HepG2 (cell line): ENCODE results near the gene MAB21L4. TPM values are rescaled to one million over a fixed set of nuclear protein-coding genes. Genes with fewer than 3 reads are reported as not detected.

Experiments
- EP300 ChIP-seq, 3 experiments: sonication (generic) in 1 of 3; formaldehyde crosslinking in 1 of 3; IDR thresholded peaks; 2 replicates each; pipeline versions ENCODE4 v1.5.1 to v1.6.1; 2011 to 2020; ENCODE audit warnings: low read depth in 2 of 3, low read length in 2 of 3, borderline replicate concordance in 1 of 3, improper control_type of control experiment in 1 of 3, mild to moderate bottlenecking in 1 of 3, missing genetic modification reagents in 1 of 3, moderate library complexity in 1 of 3
- HNRNPH1 ChIP-seq: fragments of 200-400 bp; formaldehyde crosslinking; optimal IDR thresholded peaks from 2 replicates; pipeline ENCODE3; 2017; ENCODE audit warnings: mild to moderate bottlenecking, low read depth, low read length
- MTF2 ChIP-seq: sonication (generic); formaldehyde crosslinking; IDR thresholded peaks from 2 replicates; pipeline ENCODE4 v1.5.0; 2020; ENCODE audit warnings: missing genetic modification reagents, borderline replicate concordance
- NCOA5 ChIP-seq: sonication (generic); formaldehyde crosslinking; IDR thresholded peaks from 2 replicates; pipeline ENCODE4 v1.4.0; 2020; ENCODE audit warnings: missing genetic modification reagents
- NFIB ChIP-seq: sonication (generic); formaldehyde crosslinking; IDR thresholded peaks from 2 replicates; pipeline ENCODE4 v1.9.0; 2021; ENCODE audit warnings: missing genetic modification reagents, mild to moderate bottlenecking, borderline replicate concordance
- NFYC ChIP-seq: IDR thresholded peaks from 2 replicates; pipeline ENCODE4 v1.6.1; 2016; ENCODE audit warnings: missing genetic modification reagents, missing compliant biosample characterization
- RCOR2 ChIP-seq: IDR thresholded peaks from 2 replicates; pipeline ENCODE4 v1.6.1; 2016; ENCODE audit warnings: missing biosample characterization, missing genetic modification reagents
- ZNF644 ChIP-seq: IDR thresholded peaks from 2 replicates; pipeline ENCODE4 v1.6.1; 2016; ENCODE audit warnings: low read depth
- polyA plus RNA-seq, 8 experiments: library from polyadenylated mRNA; depleted of rRNA in 3 of 8; stranded (reverse) in 7 of 8; unstranded in 1 of 8; fragments of >200 nt; fragmentation: Illumina TruSeq in 4 of 8; extraction: Trizol in 4 of 8; gene quantifications; 2 replicates each; pipeline versions ENCODE4 v1.2.1 to v1.2.3, GENCODE V29; 2011 to 2016; ENCODE audit warnings: low read depth in 4 of 8, missing spikeins in 1 of 8, mixed read lengths in 1 of 8; ENCODE audit not compliant: insufficient read depth in 1 of 8
- total RNA-seq, 5 experiments: library from RNA; depleted of rRNA; stranded (reverse); fragments of >200 nt; fragmentation: Illumina TruSeq; extraction: Trizol; gene quantifications; 2 replicates each; pipeline ENCODE4 v1.2.3, GENCODE V29; 2016; ENCODE audit warnings: low read depth in 1 of 5
- TF ChIP-seq, protein P1 (sequence below): sonication (generic); formaldehyde crosslinking; IDR thresholded peaks from 2 replicates; pipeline ENCODE4 v1.4.0; 2020; ENCODE audit warnings: missing genetic modification reagents
- TF ChIP-seq, protein P2 (sequence below): sonication (generic); formaldehyde crosslinking; IDR thresholded peaks from 2 replicates; pipeline ENCODE4 v1.8.1; 2022; ENCODE audit warnings: mild to moderate bottlenecking, missing genetic modification reagents
- TF ChIP-seq, protein P3 (sequence below), 2 experiments: sonication (generic) in 1 of 2; formaldehyde crosslinking in 1 of 2; IDR thresholded peaks; 2 replicates each; pipeline versions ENCODE4 v1.6.1 to v1.9.0; 2014 to 2022; ENCODE audit warnings: antibody characterized with exemption in 1 of 2, borderline replicate concordance in 1 of 2, inconsistent platforms in 1 of 2, low read depth in 1 of 2, missing genetic modification reagents in 1 of 2

The MAB21L4 gene
- total and polyA plus RNA-seq, 2 of the 13 experiments (the other 11 are each of a cell fraction or from before 2014, with no cell fraction given): 3.0 to 14.0 TPM

DNA sequence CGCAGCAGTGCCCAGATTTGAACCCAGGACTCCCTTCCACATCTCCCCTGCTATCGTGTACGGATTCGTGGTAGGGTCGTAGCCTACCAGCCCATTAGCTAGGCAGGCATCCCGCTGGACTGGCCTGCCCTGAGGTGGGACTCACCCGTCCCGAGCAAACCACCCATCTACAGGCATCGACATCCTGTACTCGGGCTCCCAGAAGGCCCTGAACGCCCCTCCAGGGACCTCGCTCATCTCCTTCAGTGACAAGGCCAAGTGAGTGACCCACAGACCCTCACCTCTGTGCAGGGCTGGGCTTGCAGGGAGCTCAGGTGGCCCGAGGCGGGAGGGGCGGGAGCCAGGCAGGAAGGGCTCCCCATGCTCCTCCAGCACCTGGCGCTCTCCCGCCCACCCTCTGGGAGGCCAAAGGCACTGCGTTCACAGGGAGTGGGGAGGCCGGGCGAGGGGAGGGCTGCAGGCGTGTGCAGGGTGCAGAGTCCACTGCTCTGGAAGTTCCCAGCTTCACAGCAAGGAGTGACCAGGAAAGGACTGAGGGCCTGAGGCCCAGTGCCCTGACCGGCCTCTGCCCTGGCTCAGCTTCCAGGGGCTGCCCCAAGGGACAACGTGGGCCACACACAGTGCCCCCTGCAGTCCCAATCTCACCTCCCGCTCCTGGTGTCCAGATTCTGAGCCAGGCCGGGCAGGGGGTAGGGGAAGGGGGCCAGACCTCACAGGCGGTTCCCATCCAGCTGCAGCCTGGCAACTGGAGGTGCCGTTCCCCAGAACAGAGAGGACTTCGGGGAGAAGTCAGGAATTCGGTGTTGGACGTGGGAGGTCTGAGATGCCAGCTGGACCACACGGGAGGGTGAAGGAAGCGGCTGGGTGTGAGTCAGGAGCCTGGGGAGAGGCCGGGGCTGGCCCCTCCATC, 21.9 kb downstream of the MAB21L4 start (continued):
- TF ChIP-seq, protein P1, sequence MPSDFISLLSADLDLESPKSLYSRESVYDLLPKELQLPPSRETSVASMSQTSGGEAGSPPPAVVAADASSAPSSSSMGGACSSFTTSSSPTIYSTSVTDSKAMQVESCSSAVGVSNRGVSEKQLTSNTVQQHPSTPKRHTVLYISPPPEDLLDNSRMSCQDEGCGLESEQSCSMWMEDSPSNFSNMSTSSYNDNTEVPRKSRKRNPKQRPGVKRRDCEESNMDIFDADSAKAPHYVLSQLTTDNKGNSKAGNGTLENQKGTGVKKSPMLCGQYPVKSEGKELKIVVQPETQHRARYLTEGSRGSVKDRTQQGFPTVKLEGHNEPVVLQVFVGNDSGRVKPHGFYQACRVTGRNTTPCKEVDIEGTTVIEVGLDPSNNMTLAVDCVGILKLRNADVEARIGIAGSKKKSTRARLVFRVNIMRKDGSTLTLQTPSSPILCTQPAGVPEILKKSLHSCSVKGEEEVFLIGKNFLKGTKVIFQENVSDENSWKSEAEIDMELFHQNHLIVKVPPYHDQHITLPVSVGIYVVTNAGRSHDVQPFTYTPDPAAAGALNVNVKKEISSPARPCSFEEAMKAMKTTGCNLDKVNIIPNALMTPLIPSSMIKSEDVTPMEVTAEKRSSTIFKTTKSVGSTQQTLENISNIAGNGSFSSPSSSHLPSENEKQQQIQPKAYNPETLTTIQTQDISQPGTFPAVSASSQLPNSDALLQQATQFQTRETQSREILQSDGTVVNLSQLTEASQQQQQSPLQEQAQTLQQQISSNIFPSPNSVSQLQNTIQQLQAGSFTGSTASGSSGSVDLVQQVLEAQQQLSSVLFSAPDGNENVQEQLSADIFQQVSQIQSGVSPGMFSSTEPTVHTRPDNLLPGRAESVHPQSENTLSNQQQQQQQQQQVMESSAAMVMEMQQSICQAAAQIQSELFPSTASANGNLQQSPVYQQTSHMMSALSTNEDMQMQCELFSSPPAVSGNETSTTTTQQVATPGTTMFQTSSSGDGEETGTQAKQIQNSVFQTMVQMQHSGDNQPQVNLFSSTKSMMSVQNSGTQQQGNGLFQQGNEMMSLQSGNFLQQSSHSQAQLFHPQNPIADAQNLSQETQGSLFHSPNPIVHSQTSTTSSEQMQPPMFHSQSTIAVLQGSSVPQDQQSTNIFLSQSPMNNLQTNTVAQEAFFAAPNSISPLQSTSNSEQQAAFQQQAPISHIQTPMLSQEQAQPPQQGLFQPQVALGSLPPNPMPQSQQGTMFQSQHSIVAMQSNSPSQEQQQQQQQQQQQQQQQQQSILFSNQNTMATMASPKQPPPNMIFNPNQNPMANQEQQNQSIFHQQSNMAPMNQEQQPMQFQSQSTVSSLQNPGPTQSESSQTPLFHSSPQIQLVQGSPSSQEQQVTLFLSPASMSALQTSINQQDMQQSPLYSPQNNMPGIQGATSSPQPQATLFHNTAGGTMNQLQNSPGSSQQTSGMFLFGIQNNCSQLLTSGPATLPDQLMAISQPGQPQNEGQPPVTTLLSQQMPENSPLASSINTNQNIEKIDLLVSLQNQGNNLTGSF (CRISPR knock-in tag): peak; percentile 70; the same call in 1 of the 2 replicates
- TF ChIP-seq, protein P2, sequence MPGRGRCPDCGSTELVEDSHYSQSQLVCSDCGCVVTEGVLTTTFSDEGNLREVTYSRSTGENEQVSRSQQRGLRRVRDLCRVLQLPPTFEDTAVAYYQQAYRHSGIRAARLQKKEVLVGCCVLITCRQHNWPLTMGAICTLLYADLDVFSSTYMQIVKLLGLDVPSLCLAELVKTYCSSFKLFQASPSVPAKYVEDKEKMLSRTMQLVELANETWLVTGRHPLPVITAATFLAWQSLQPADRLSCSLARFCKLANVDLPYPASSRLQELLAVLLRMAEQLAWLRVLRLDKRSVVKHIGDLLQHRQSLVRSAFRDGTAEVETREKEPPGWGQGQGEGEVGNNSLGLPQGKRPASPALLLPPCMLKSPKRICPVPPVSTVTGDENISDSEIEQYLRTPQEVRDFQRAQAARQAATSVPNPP (CRISPR knock-in tag): no peak
- TF ChIP-seq NFYC (CRISPR knock-in tag) (0 out of 2 replicates have a peak, but pooled peaks have one; percentile 42), ZNF644 (CRISPR knock-in tag) (peak; percentile 70), MTF2 (CRISPR knock-in tag) (0 out of 2 replicates have a peak, but pooled peaks have one; percentile 73), HNRNPH1 (no peak), RCOR2 (CRISPR knock-in tag) (0 out of 2 replicates have a peak, but pooled peaks have one; percentile 56), NCOA5 (CRISPR knock-in tag) (no peak), NFIB (CRISPR knock-in tag) (no peak), EP300 (IDR thresholded peaks at IDR 0.05; ENCODE audit: low read depth in 2 of 2, low read length in 2 of 2) (peak; percentile 48 to 80; a peak in 3 of 4 replicates), EP300 (CRISPR knock-in tag; IDR thresholded peaks at IDR 0.05; ENCODE audit: borderline replicate concordance) (peak; percentile 67)
- TF ChIP-seq, protein P3, sequence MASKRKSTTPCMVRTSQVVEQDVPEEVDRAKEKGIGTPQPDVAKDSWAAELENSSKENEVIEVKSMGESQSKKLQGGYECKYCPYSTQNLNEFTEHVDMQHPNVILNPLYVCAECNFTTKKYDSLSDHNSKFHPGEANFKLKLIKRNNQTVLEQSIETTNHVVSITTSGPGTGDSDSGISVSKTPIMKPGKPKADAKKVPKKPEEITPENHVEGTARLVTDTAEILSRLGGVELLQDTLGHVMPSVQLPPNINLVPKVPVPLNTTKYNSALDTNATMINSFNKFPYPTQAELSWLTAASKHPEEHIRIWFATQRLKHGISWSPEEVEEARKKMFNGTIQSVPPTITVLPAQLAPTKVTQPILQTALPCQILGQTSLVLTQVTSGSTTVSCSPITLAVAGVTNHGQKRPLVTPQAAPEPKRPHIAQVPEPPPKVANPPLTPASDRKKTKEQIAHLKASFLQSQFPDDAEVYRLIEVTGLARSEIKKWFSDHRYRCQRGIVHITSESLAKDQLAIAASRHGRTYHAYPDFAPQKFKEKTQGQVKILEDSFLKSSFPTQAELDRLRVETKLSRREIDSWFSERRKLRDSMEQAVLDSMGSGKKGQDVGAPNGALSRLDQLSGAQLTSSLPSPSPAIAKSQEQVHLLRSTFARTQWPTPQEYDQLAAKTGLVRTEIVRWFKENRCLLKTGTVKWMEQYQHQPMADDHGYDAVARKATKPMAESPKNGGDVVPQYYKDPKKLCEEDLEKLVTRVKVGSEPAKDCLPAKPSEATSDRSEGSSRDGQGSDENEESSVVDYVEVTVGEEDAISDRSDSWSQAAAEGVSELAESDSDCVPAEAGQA (IDR thresholded peaks at IDR 0.05; ENCODE audit: low read depth): 0 out of 2 replicates have a peak, but pooled peaks have one; percentile 50
- TF ChIP-seq, protein P3 (CRISPR knock-in tag; IDR thresholded peaks at IDR 0.05; ENCODE audit: borderline replicate concordance): no peak
